ENCODE measurements around the gene FBXO8.

Gene FBXO8

GRCh38 chr4:174210952-174211490 lies 72.4 kb downstream of the FBXO8 start:
- DNase-seq (ENCODE audit: low read depth, low spot score): no peak

- no peak for DNase-seq (ENCODE audit: low read depth, low spot score)
Measured at GRCh38 chr4:174210354-174210753, 73.1 kb downstream of the FBXO8 start.

- DNase-seq (ENCODE audit: low read depth, low spot score): no peak
Measured at GRCh38 chr4:174209341-174209740, 74.1 kb downstream of the FBXO8 start.

- no peak for DNase-seq (ENCODE audit: low read depth, low spot score)
Measured at GRCh38 chr4:174207367-174207766, 76.1 kb downstream of the FBXO8 start.

- DNase-seq (ENCODE audit: low read depth, low spot score): no peak
Measured at GRCh38 chr4:174204164-174204831, 79.2 kb downstream of the FBXO8 start.

- no peak for DNase-seq (ENCODE audit: low read depth, low spot score)
Measured at GRCh38 chr4:174201871-174202270, 81.6 kb downstream of the FBXO8 start.

- DNase-seq (ENCODE audit: low read depth, low spot score): no peak
Measured at GRCh38 chr4:174199735-174200134, 83.7 kb downstream of the FBXO8 start.

GRCh38 chr4:174198828-174199227 lies 84.6 kb downstream of the FBXO8 start:
- peak; percentile 48 for DNase-seq (ENCODE audit: low read depth, low spot score)

GRCh38 chr4:174198396-174198795 lies 85.1 kb downstream of the FBXO8 start:
- no peak for DNase-seq (ENCODE audit: low read depth, low spot score)

GRCh38 chr4:174193438-174194374 lies 89.8 kb downstream of the FBXO8 start:
- no peak for DNase-seq (ENCODE audit: low read depth, low spot score)

- no peak for DNase-seq (ENCODE audit: low read depth, low spot score)
Measured at GRCh38 chr4:174192943-174193342, 90.5 kb downstream of the FBXO8 start.

GRCh38 chr4:174190832-174191500 lies 92.5 kb downstream of the FBXO8 start:
- no peak for DNase-seq (ENCODE audit: low read depth, low spot score)

- no peak for DNase-seq (ENCODE audit: low read depth, low spot score)
Measured at GRCh38 chr4:174189392-174190015, 94.0 kb downstream of the FBXO8 start.
